GM23248 (cell line): ENCODE results near the gene SMPD3. TPM values are rescaled to one million over a fixed set of nuclear protein-coding genes. Genes with fewer than 3 reads are reported as not detected.

Experiments used
- DNase-seq: peaks from one replicate; pipeline ENCODE4 v3.0.0-alpha.2; 2015
- H2AFZ ChIP-seq: fragments of 200-600 bp; sonication (generic); 2 replicates; pipeline ENCODE4 v1.6.1; 2016; ENCODE audit warnings: antibody characterized with exemption
- H3F3A ChIP-seq: fragments of 200-600 bp; sonication (generic); 2 replicates; pipeline ENCODE4 v1.6.1; 2016; ENCODE audit warnings: mild to moderate bottlenecking, antibody characterized with exemption, mixed run types; ENCODE audit not compliant: insufficient read depth
- H3K27ac ChIP-seq: fragments of 200-600 bp; sonication (generic); 2 replicates; pipeline ENCODE4 v1.5.1; 2016; ENCODE audit warnings: mild to moderate bottlenecking
- H3K27me3 ChIP-seq: fragments of 200-600 bp; sonication (generic); replicated peaks from 2 replicates; pipeline ENCODE4 v1.6.1; 2016; ENCODE audit warnings: mild to moderate bottlenecking; ENCODE audit not compliant: insufficient read depth
- H3K36me3 ChIP-seq: fragments of 200-600 bp; sonication (generic); 2 replicates; pipeline ENCODE4 v1.6.1; 2016; ENCODE audit warnings: low read depth, mild to moderate bottlenecking
- H3K4me1 ChIP-seq: fragments of 200-600 bp; sonication (generic); 2 replicates; pipeline ENCODE4 v1.6.1; 2016; ENCODE audit warnings: mild to moderate bottlenecking; ENCODE audit not compliant: insufficient read depth
- H3K4me2 ChIP-seq: fragments of 200-600 bp; sonication (generic); one replicate; pipeline ENCODE4 v1.6.1; 2016; ENCODE audit warnings: mild to moderate bottlenecking; ENCODE audit not compliant: unreplicated experiment
- H3K4me3 ChIP-seq: fragments of 200-600 bp; sonication (generic); 2 replicates; pipeline ENCODE4 v1.5.1; 2016; ENCODE audit warnings: mild to moderate bottlenecking
- H3K79me2 ChIP-seq: fragments of 200-600 bp; sonication (generic); 2 replicates; pipeline ENCODE4 v1.6.1; 2016; ENCODE audit warnings: mild to moderate bottlenecking; ENCODE audit not compliant: insufficient read depth
- H3K9ac ChIP-seq: fragments of 200-600 bp; sonication (generic); 2 replicates; pipeline ENCODE4 v1.6.1; 2016; ENCODE audit warnings: mild to moderate bottlenecking
- H3K9me2 ChIP-seq: fragments of 200-600 bp; sonication (generic); 2 replicates; pipeline ENCODE4 v1.6.1; 2016; ENCODE audit warnings: mixed run types, mild to moderate bottlenecking, moderate library complexity; ENCODE audit not compliant: insufficient read depth
- H3K9me3 ChIP-seq: fragments of 200-600 bp; sonication (generic); one replicate; pipeline ENCODE4 v1.6.1; 2017; ENCODE audit warnings: low read depth
- H4K20me1 ChIP-seq: fragments of 200-600 bp; sonication (generic); 2 replicates; pipeline ENCODE4 v1.6.0; 2016; ENCODE audit not compliant: insufficient read depth
- EZH2 ChIP-seq: fragments of 200-600 bp; sonication (generic); IDR thresholded peaks from 2 replicates; pipeline ENCODE4 v1.6.1; 2018; ENCODE audit warnings: antibody characterized with exemption, mild to moderate bottlenecking; ENCODE audit not compliant: insufficient read depth, poor library complexity, severe bottlenecking
- EZH2phosphoT487 ChIP-seq: fragments of 200-600 bp; sonication (generic); IDR thresholded peaks from 2 replicates; pipeline ENCODE4 v1.6.1; 2018; ENCODE audit warnings: antibody characterized with exemption, moderate library complexity, mild to moderate bottlenecking, low read depth; ENCODE audit not compliant: insufficient read depth
- WGBS, 2 experiments: methylation state at CpG; one replicate each; pipeline ENCODE4 v1.1.6; 2015 to 2017; ENCODE audit warnings: low lambda C conversion rate in 2 of 2, low coverage in 1 of 2; ENCODE audit errors: missing lambda C conversion rate in 2 of 2; 5-methylcytosine and 5-hydroxymethylcytosine counted together
- in situ Hi-C: fragments of 300-500 bp; cut with MboI; formaldehyde crosslinking; loops from 2 replicates; pipeline ENCODE4 v1.15.0; 2020
- polyA plus RNA-seq: library from polyadenylated mRNA; unstranded; fragments of >200 nt; fragmentation: Nextera tagmentation; extraction: Ambion mirVana; gene quantifications from 2 replicates; pipeline ENCODE4 v1.2.1, GENCODE V29; 2016
- total RNA-seq: library from RNA; depleted of rRNA; stranded (reverse); fragments of >200 nt; shearing (Covaris generic); gene quantifications from 2 replicates; pipeline ENCODE4 v1.2.3, GENCODE V29; 2014

Gene SMPD3
- total and polyA plus RNA-seq, 2 experiments from 2014 or later = 0.24 to 0.32 TPM

DNA sequence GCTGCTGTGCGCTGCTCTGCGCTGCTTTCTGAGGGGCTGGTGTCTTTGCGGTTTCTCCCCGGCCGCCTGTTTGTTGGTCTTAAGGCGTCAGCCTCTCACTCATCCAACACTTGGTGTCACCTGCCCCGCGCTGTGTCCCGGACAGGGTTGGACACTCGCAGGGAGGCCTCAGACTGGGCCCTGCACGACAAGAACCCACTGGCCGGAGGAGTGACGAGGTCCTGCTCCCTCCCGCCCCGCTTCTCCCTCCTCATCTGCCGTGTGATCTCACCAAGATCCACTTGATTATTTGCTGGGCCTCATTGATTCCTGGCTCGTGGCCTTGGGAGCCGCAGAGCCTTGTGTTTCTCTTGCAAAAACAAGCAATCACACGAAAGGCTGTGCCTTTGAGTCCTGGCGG lies 80.9 kb downstream of the SMPD3 start:
- no peak for DNase-seq
- Histone ChIP-seq H3K79me2 (no peaks in the 10 kb centered on the region), H3K9me3 (no peaks in the 10 kb centered on the region), H3K9me2 (no peaks in the 10 kb centered on the region), H4K20me1 (no peaks in the 10 kb centered on the region), H3K9ac (no peak overlapping the region), H2AFZ (no peak overlapping the region), H3K36me3 (no peaks in the 10 kb centered on the region), H3F3A (0 out of 2 replicates have a peak, but pooled peaks cover 3% of the 10 kb centered on the region), H3K4me3 (no peak overlapping the region), H3K4me2 (no peak overlapping the region), H3K4me1 (no peaks in the 10 kb centered on the region), H3K27ac (no peak overlapping the region), H3K27me3 (no peaks in the 10 kb centered on the region)
- in situ Hi-C loops = no loop called here
- no peak for TF ChIP-seq EZH2
- no peak for TF ChIP-seq EZH2phosphoT487
- WGBS, 2 experiments = 71 to 74% methylated on average over 16 to 20 of the region's 20 CpGs

- H3K27me3 ChIP-seq = no peaks in the 10 kb centered on the region
- H3K4me2 ChIP-seq = no peak overlapping the region
- H3K4me3 ChIP-seq = no peak overlapping the region
- 34 to 38% methylated on average over 13 of the region's 13 CpGs for WGBS, 2 experiments
- H3F3A ChIP-seq = 0 out of 2 replicates have a peak, but pooled peaks cover 3% of the 10 kb centered on the region
- peak; percentile 61 for DNase-seq
- no peak overlapping the region for H2AFZ ChIP-seq
- H3K4me1 ChIP-seq = no peaks in the 10 kb centered on the region
- no peak overlapping the region for H3K9ac ChIP-seq
- no peaks in the 10 kb centered on the region for H3K79me2 ChIP-seq
- TF ChIP-seq EZH2phosphoT487 = no peak
- no peak for TF ChIP-seq EZH2
- H3K36me3 ChIP-seq = no peaks in the 10 kb centered on the region
- H3K27ac ChIP-seq = no peak overlapping the region
- no peaks in the 10 kb centered on the region for H3K9me3 ChIP-seq
- no peaks in the 10 kb centered on the region for H4K20me1 ChIP-seq
- H3K9me2 ChIP-seq = no peaks in the 10 kb centered on the region
- in situ Hi-C loops = no loop called here
Observed at GRCh38 chr16:68367030-68367429, 81.3 kb downstream of the SMPD3 start.

- Histone ChIP-seq H3K27me3 (no peaks in the 10 kb centered on the region), H3K9me2 (no peaks in the 10 kb centered on the region), H3K9me3 (no peaks in the 10 kb centered on the region), H3F3A (0 out of 2 replicates have a peak, but pooled peaks cover 3% of the 10 kb centered on the region), H2AFZ (no peak overlapping the region), H3K36me3 (no peaks in the 10 kb centered on the region), H3K4me1 (no peaks in the 10 kb centered on the region), H3K9ac (no peak overlapping the region), H4K20me1 (no peaks in the 10 kb centered on the region), H3K27ac (no peak overlapping the region), H3K4me2 (no peak overlapping the region), H3K4me3 (no peak overlapping the region), H3K79me2 (no peaks in the 10 kb centered on the region)
- TF ChIP-seq EZH2 (no peak), EZH2phosphoT487 (no peak)
- 41 to 47% methylated on average over 8 of the region's 8 CpGs for WGBS, 2 experiments
- in situ Hi-C loops = no loop called here
- no peak for DNase-seq
Observed at GRCh38 chr16:68366062-68366461, 82.2 kb downstream of the SMPD3 start.

DNA sequence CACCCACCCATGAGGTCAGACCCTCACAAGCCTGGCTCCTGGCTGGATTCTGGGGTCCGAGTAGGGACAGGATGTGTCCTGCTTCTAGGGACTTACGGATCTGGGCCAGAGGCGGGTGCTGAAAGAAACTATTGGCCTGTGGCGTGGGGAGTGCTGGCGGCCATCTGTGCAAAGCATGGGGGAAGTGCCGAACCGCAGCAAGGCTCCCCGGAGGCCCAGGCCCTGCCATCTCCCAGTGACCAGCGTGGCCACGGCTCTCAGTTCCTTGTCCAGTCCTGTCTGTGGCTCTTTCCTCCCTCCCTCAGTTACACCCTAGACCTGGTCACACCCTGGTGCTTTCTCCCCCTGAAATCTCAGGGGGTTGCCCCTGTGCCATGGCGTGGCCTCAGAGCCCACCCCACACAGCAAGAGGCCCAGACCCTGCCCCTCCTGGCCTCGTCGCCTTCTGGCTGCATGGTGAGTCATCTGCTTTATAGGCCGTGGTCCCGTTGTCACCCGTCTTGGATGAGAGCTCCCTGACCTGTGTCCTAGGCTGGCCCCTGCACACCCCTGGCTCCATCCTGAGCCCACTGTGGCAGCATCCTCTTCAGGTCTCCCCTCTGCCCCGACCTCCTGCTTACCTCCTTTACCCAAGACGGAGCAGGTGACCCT lies 83.0 kb downstream of the SMPD3 start:
- H3K9me2 ChIP-seq = no peaks in the 10 kb centered on the region
- H2AFZ ChIP-seq = no peak overlapping the region
- H3K4me1 ChIP-seq = no peaks in the 10 kb centered on the region
- no peaks in the 10 kb centered on the region for H3K27me3 ChIP-seq
- H3K79me2 ChIP-seq = no peaks in the 10 kb centered on the region
- no peak overlapping the region for H3K9ac ChIP-seq
- H4K20me1 ChIP-seq = no peaks in the 10 kb centered on the region
- in situ Hi-C loops = no loop called here
- H3K9me3 ChIP-seq = no peaks in the 10 kb centered on the region
- H3F3A ChIP-seq = 0 out of 2 replicates have a peak, but pooled peaks cover 3% of the 10 kb centered on the region
- no peak for DNase-seq
- no peak overlapping the region for H3K4me3 ChIP-seq
- 38 to 46% methylated on average over 18 of the region's 18 CpGs for WGBS, 2 experiments
- no peaks in the 10 kb centered on the region for H3K36me3 ChIP-seq
- H3K27ac ChIP-seq = no peak overlapping the region
- no peak overlapping the region for H3K4me2 ChIP-seq
- TF ChIP-seq EZH2phosphoT487 (no peak), EZH2 (no peak)

DNA sequence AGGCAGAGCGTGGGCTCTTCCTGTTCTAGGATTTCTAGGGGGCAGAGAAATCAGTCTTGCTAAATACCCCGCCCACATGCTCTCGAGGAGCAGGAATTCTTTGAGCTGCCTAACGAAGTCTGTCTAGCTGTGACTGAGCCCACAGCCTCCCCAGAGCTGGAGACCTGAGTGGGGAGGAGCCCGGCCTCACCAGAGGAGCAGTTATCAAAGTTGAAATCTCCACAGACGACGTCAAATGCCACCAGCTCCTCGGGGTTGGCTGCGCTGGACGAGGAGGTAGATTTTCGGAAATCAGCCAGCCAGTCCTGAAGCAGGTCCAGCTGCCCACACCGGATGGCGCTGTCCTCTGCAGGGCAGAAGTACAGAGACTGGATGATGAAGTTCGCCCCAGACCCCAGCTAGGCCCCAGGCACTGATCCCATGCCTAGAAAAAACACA lies 83.7 kb downstream of the SMPD3 start:
- H3K36me3 ChIP-seq = no peaks in the 10 kb centered on the region
- no peak overlapping the region for H2AFZ ChIP-seq
- H3K9ac ChIP-seq = no peak overlapping the region
- H3K27ac ChIP-seq = no peak overlapping the region
- no peaks in the 10 kb centered on the region for H3K9me3 ChIP-seq
- no peaks in the 10 kb centered on the region for H4K20me1 ChIP-seq
- no peak overlapping the region for H3K4me2 ChIP-seq
- H3K4me1 ChIP-seq = no peaks in the 10 kb centered on the region
- no peak overlapping the region for H3K4me3 ChIP-seq
- no peaks in the 10 kb centered on the region for H3K9me2 ChIP-seq
- TF ChIP-seq EZH2phosphoT487 = no peak
- no peak for TF ChIP-seq EZH2
- H3F3A ChIP-seq = 0 out of 2 replicates have a peak, but pooled peaks cover 3% of the 10 kb centered on the region
- peak; percentile 23 for DNase-seq
- H3K27me3 ChIP-seq = no peaks in the 10 kb centered on the region
- in situ Hi-C loops = no loop called here
- H3K79me2 ChIP-seq = no peaks in the 10 kb centered on the region
- 63 to 65% methylated on average over 14 of the region's 14 CpGs for WGBS, 2 experiments
